GM18498 (cell line): ENCODE data around the gene RPH3AL.
"Not testable (repeated sequence)": the region's sequence is repeated elsewhere in the genome, so short reads cannot be mapped to it uniquely, and the experiment has no call there.

ENCODE experiments used
- ATAC-seq: cut with Tn5 transposase; IDR thresholded peaks from one replicate; pipeline ENCODE4 v1.9.1; 2021; ENCODE audit warnings: mild to moderate bottlenecking, moderate library complexity; ENCODE audit not compliant: unreplicated experiment

RPH3AL gene

GRCh38 chr17:379531-380465 is 27.2 kb upstream of the RPH3AL start:
- ATAC-seq, result no peak

GRCh38 chr17:378068-378467 is 25.5 kb upstream of the RPH3AL start:
- no peak for ATAC-seq

- ATAC-seq, result no peak
Observed at GRCh38 chr17:376936-377863, 24.6 kb upstream of the RPH3AL start.

GRCh38 chr17:373613-374230 is 21.1 kb upstream of the RPH3AL start:
- no peak for ATAC-seq

GRCh38 chr17:372157-373152 is 19.8 kb upstream of the RPH3AL start:
- no peak for ATAC-seq

- ATAC-seq, result no peak
Observed at GRCh38 chr17:371583-371982, 19.0 kb upstream of the RPH3AL start.

- not testable (repeated sequence) for ATAC-seq
Observed at GRCh38 chr17:367656-368055, 15.0 kb upstream of the RPH3AL start.

GRCh38 chr17:366657-367615 is 14.3 kb upstream of the RPH3AL start:
- ATAC-seq, result not testable (repeated sequence)

- no peak for ATAC-seq
Observed at GRCh38 chr17:364766-365165, 12.2 kb upstream of the RPH3AL start.

GRCh38 chr17:364308-364707 is 11.7 kb upstream of the RPH3AL start:
- ATAC-seq, result no peak

GRCh38 chr17:362721-363120 is 10.1 kb upstream of the RPH3AL start:
- no peak for ATAC-seq

GRCh38 chr17:360092-360750 is 7.6 kb upstream of the RPH3AL start:
- no peak for ATAC-seq

GRCh38 chr17:358491-359151 is 6.0 kb upstream of the RPH3AL start:
- no peak for ATAC-seq

- ATAC-seq, result no peak
Observed at GRCh38 chr17:357644-358043, 5.0 kb upstream of the RPH3AL start.

- no peak for ATAC-seq
Observed at GRCh38 chr17:356671-357434, 4.2 kb upstream of the RPH3AL start.

- ATAC-seq, result no peak
Observed at GRCh38 chr17:354651-355556, 2.3 kb upstream of the RPH3AL start.
